ENCODE measurements around the gene ADAMTS5.

ADAMTS5 gene

GRCh38 chr21:26941421-26941820 lies 25.5 kb downstream of the ADAMTS5 start:
- H3K9me2 ChIP-seq (ENCODE audit: low read depth, low read length): no peaks in the 10 kb centered on the region
- no peak overlapping the region for H3K4me2 ChIP-seq (ENCODE audit: low read length)
- H3K79me2 ChIP-seq (ENCODE audit: insufficient read depth, low read length): no peaks in the 10 kb centered on the region
- no peak overlapping the region for H2AFZ ChIP-seq (ENCODE audit: low read length)
- no peaks in the 10 kb centered on the region for H4K20me1 ChIP-seq (ENCODE audit: insufficient read depth, low read length)
- H3K4me1 ChIP-seq (ENCODE audit: insufficient read depth, low read length, severe bottlenecking): no peaks in the 10 kb centered on the region
- H3F3A ChIP-seq (ENCODE audit: insufficient read depth, low read length): no peaks in the 10 kb centered on the region
- no peak overlapping the region for H3K9ac ChIP-seq (ENCODE audit: low read length)
- H3K4me3 ChIP-seq (ENCODE audit: low read depth, low read length, poor library complexity, severe bottlenecking): no peak overlapping the region
- no peaks in the 10 kb centered on the region for H3K27me3 ChIP-seq (ENCODE audit: insufficient read depth, low read length)
- H3K9me3 ChIP-seq (ENCODE audit: low read length): no peaks in the 10 kb centered on the region
- H3K36me3 ChIP-seq (ENCODE audit: insufficient read depth, low read length): no peaks in the 10 kb centered on the region
- TF ChIP-seq, protein P1, sequence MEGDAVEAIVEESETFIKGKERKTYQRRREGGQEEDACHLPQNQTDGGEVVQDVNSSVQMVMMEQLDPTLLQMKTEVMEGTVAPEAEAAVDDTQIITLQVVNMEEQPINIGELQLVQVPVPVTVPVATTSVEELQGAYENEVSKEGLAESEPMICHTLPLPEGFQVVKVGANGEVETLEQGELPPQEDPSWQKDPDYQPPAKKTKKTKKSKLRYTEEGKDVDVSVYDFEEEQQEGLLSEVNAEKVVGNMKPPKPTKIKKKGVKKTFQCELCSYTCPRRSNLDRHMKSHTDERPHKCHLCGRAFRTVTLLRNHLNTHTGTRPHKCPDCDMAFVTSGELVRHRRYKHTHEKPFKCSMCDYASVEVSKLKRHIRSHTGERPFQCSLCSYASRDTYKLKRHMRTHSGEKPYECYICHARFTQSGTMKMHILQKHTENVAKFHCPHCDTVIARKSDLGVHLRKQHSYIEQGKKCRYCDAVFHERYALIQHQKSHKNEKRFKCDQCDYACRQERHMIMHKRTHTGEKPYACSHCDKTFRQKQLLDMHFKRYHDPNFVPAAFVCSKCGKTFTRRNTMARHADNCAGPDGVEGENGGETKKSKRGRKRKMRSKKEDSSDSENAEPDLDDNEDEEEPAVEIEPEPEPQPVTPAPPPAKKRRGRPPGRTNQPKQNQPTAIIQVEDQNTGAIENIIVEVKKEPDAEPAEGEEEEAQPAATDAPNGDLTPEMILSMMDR (IDR thresholded peaks at IDR 0.05; ENCODE audit: low read length): no peak
- TF ChIP-seq EZH2 (IDR thresholded peaks at IDR 0.05; ENCODE audit: borderline replicate concordance, low read length): no peak
- H3K27ac ChIP-seq (ENCODE audit: low read depth, low read length, poor library complexity, severe bottlenecking): no peak overlapping the region

DNA sequence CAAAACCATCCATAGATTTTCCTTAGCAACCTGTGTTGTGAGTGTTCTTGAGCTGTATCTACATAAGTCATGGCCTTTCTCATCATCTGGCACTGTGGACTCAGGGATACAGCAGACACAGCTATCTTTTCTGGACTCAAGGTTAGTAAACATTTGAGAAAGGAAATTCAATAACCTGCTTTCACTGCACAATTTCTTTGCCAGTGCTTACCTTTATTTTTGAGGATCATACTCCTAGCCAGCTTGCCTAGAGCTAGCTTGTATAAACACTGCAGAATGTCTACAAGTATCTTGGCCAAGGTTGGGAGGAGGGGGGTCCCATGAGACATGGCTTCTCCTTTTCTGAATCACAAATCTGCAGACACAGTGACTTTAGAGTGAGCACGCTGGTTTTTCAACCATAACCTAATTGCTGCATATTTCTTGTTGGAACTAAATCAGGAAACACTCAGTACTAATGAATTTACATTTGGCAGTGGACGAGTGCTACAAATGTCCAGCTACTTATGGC lies 27.2 kb downstream of the ADAMTS5 start:
- H3K4me2 ChIP-seq (ENCODE audit: low read length): no peak overlapping the region
- H3K4me1 ChIP-seq (ENCODE audit: insufficient read depth, low read length, severe bottlenecking): no peaks in the 10 kb centered on the region
- H3K4me3 ChIP-seq (ENCODE audit: low read depth, low read length, poor library complexity, severe bottlenecking): no peak overlapping the region
- no peaks in the 10 kb centered on the region for H3K9me2 ChIP-seq (ENCODE audit: low read depth, low read length)
- H2AFZ ChIP-seq (ENCODE audit: low read length): no peak overlapping the region
- no peaks in the 10 kb centered on the region for H3F3A ChIP-seq (ENCODE audit: insufficient read depth, low read length)
- no peaks in the 10 kb centered on the region for H3K9me3 ChIP-seq (ENCODE audit: low read length)
- H3K27me3 ChIP-seq (ENCODE audit: insufficient read depth, low read length): no peaks in the 10 kb centered on the region
- H4K20me1 ChIP-seq (ENCODE audit: insufficient read depth, low read length): no peaks in the 10 kb centered on the region
- no peaks in the 10 kb centered on the region for H3K36me3 ChIP-seq (ENCODE audit: insufficient read depth, low read length)
- no peaks in the 10 kb centered on the region for H3K79me2 ChIP-seq (ENCODE audit: insufficient read depth, low read length)
- TF ChIP-seq, protein P1 (IDR thresholded peaks at IDR 0.05; ENCODE audit: low read length): no peak
- no peak for TF ChIP-seq EZH2 (IDR thresholded peaks at IDR 0.05; ENCODE audit: borderline replicate concordance, low read length)
- H3K27ac ChIP-seq (ENCODE audit: low read depth, low read length, poor library complexity, severe bottlenecking): no peak overlapping the region
- no peak overlapping the region for H3K9ac ChIP-seq (ENCODE audit: low read length)

GRCh38 chr21:26936641-26937040 lies 30.2 kb downstream of the ADAMTS5 start:
- H4K20me1 ChIP-seq (ENCODE audit: insufficient read depth, low read length): no peaks in the 10 kb centered on the region
- no peaks in the 10 kb centered on the region for H3K27me3 ChIP-seq (ENCODE audit: insufficient read depth, low read length)
- H3K36me3 ChIP-seq (ENCODE audit: insufficient read depth, low read length): no peaks in the 10 kb centered on the region
- no peak overlapping the region for H3K27ac ChIP-seq (ENCODE audit: low read depth, low read length, poor library complexity, severe bottlenecking)
- H3K9me2 ChIP-seq (ENCODE audit: low read depth, low read length): no peaks in the 10 kb centered on the region
- H3K9ac ChIP-seq (ENCODE audit: low read length): no peak overlapping the region
- H3K4me3 ChIP-seq (ENCODE audit: low read depth, low read length, poor library complexity, severe bottlenecking): no peak overlapping the region
- H3K79me2 ChIP-seq (ENCODE audit: insufficient read depth, low read length): no peaks in the 10 kb centered on the region
- no peaks in the 10 kb centered on the region for H3K4me1 ChIP-seq (ENCODE audit: insufficient read depth, low read length, severe bottlenecking)
- H3F3A ChIP-seq (ENCODE audit: insufficient read depth, low read length): no peaks in the 10 kb centered on the region
- no peak overlapping the region for H3K4me2 ChIP-seq (ENCODE audit: low read length)
- TF ChIP-seq EZH2 (IDR thresholded peaks at IDR 0.05; ENCODE audit: borderline replicate concordance, low read length): no peak
- H2AFZ ChIP-seq (ENCODE audit: low read length): no peak overlapping the region
- H3K9me3 ChIP-seq (ENCODE audit: low read length): no peaks in the 10 kb centered on the region

DNA sequence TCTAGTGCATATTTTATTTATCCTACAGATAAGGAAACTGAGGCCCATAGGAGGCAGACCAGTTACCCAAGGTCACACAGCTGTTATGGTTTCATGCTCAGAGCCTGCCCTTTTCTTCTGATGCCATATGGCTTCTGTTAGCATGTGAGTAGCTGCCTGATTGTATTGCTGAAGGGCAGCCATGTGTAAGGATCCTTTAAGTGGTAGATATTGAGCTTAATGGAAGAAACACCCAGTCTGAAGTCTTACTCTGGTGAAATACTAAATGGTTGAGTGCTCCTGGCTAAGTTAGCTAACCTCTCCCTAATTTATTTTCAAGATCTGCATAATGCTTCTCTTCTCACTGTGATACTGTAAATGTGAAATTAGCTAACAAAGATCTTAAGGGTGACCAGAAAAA lies 30.9 kb downstream of the ADAMTS5 start:
- Histone ChIP-seq H3K36me3 (ENCODE audit: insufficient read depth, low read length) (no peaks in the 10 kb centered on the region), H2AFZ (ENCODE audit: low read length) (no peak overlapping the region), H3F3A (ENCODE audit: insufficient read depth, low read length) (no peaks in the 10 kb centered on the region), H3K27ac (ENCODE audit: low read depth, low read length, poor library complexity, severe bottlenecking) (no peak overlapping the region), H3K4me3 (ENCODE audit: low read depth, low read length, poor library complexity, severe bottlenecking) (no peak overlapping the region), H3K9me2 (ENCODE audit: low read depth, low read length) (no peaks in the 10 kb centered on the region), H3K9ac (ENCODE audit: low read length) (no peak overlapping the region), H3K4me1 (ENCODE audit: insufficient read depth, low read length, severe bottlenecking) (no peaks in the 10 kb centered on the region), H3K27me3 (ENCODE audit: insufficient read depth, low read length) (no peaks in the 10 kb centered on the region), H3K9me3 (ENCODE audit: low read length) (no peaks in the 10 kb centered on the region), H3K4me2 (ENCODE audit: low read length) (no peak overlapping the region), H3K79me2 (ENCODE audit: insufficient read depth, low read length) (no peaks in the 10 kb centered on the region), H4K20me1 (ENCODE audit: insufficient read depth, low read length) (no peaks in the 10 kb centered on the region)
- TF ChIP-seq EZH2 (IDR thresholded peaks at IDR 0.05; ENCODE audit: borderline replicate concordance, low read length): no peak
- TF ChIP-seq, protein P1 (IDR thresholded peaks at IDR 0.05; ENCODE audit: low read length): no peak

Measured in OCI-LY1 (cell line).